K562 (cell line): ENCODE measurements around the gene PLEKHO1. TPM values are rescaled to one million over a fixed set of nuclear protein-coding genes. Genes with fewer than 3 reads are reported as not detected.
A peak's percentile ranks its signal among the peaks of the same experiment; 100 is the strongest.

ENCODE experiments used
- polyA plus RNA-seq, 8 experiments: library from polyadenylated mRNA; depleted of rRNA in 4 of 8; stranded (reverse) in 5 of 8; unstranded in 3 of 8; fragments of >200 nt; fragmentation: Nextera tagmentation in 2 of 8; fragmentation: Illumina TruSeq in 1 of 8; extraction: Ambion mirVana in 2 of 8; extraction: Trizol in 1 of 8; gene quantifications; 2 replicates each; pipeline versions ENCODE4 v1.2.1 to v1.2.3, GENCODE V29; 2011 to 2014; ENCODE audit warnings: inconsistent platforms in 1 of 8, missing spikeins in 1 of 8
- total RNA-seq, 7 experiments: library from RNA; depleted of rRNA in 6 of 7; stranded (reverse); fragments of >200 nt in 6 of 7; fragmentation: Illumina TruSeq in 2 of 7; extraction: Trizol in 2 of 7; gene quantifications; 2 replicates each; pipeline versions ENCODE4 v1.2.1 to v1.2.3, GENCODE V29; 2011 to 2021; ENCODE audit warnings: low replicate concordance in 1 of 7
- TF ChIP-seq, protein P1 (sequence below): fragments of 450-650 bp; IDR thresholded peaks from 2 replicates; pipeline ENCODE4 v1.6.1; 2016; ENCODE audit warnings: mild to moderate bottlenecking, moderate library complexity
- TF ChIP-seq, protein P2 (sequence below): fragments of 250-450 bp; sonication (Bioruptor Pico); IDR thresholded peaks from 2 replicates; pipeline ENCODE4 v1.6.1; 2021; ENCODE audit warnings: mild to moderate bottlenecking
- TF ChIP-seq, protein P3 (sequence below): fragments of 250-450 bp; sonication (Bioruptor Pico); IDR thresholded peaks from 2 replicates; pipeline ENCODE4 v1.5.0; 2021; ENCODE audit warnings: mild to moderate bottlenecking, borderline replicate concordance
- TF ChIP-seq, protein P4 (sequence below): sonication (generic); formaldehyde crosslinking; IDR thresholded peaks from 2 replicates; pipeline ENCODE4 v1.4.0; 2020; ENCODE audit warnings: mild to moderate bottlenecking, missing genetic modification reagents
- TF ChIP-seq, protein P5 (sequence below): fragments of 450-650 bp; IDR thresholded peaks from 2 replicates; pipeline ENCODE4 v1.6.1; 2016

Gene PLEKHO1
- total and polyA plus RNA-seq, 9 of the 15 experiments (the other 6 are each of a cell fraction or from before 2014, with no cell fraction given): 0.39 to 16.2 (median 9.6) TPM

DNA sequence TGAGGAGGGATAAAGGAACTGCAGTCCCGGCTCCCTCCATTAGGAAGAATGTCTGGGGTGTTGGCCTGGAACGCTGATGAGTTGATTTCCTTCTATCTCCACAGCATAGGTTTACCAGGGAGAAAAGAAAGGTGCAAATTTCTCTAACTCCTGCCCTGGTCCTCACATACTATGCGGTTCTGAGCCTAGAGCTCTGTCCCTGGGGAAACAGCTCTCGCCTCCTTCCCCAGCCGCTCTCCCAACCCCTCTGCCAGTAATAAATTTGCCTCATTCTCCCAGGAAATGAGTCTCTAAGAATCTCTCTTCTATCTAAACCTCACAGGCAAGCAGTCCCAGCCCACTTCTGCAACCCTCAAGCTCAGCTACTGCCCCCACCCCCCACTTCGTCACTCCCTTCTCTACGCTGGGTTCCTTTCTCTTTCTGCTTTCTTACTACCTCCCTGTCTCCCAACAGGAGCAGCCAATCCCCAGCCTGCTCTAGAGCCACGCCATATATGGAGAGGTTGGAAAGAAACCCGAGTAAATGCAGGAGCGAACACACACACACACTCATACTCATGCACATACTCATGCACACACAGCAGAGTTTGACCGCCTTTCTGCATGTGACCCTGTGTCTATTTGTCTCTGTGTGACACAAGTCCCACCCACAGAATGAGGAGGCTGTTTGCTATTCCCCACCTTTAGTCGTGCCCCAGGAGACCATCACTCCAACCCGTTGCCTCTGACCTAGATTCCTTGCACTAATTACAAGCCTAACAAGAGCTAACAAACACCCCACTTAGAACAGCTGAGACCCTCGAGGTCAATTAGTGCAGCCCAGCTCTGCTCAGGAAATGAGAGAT, 13.4 kb downstream of the PLEKHO1 start (continued):
- TF ChIP-seq, protein P1, sequence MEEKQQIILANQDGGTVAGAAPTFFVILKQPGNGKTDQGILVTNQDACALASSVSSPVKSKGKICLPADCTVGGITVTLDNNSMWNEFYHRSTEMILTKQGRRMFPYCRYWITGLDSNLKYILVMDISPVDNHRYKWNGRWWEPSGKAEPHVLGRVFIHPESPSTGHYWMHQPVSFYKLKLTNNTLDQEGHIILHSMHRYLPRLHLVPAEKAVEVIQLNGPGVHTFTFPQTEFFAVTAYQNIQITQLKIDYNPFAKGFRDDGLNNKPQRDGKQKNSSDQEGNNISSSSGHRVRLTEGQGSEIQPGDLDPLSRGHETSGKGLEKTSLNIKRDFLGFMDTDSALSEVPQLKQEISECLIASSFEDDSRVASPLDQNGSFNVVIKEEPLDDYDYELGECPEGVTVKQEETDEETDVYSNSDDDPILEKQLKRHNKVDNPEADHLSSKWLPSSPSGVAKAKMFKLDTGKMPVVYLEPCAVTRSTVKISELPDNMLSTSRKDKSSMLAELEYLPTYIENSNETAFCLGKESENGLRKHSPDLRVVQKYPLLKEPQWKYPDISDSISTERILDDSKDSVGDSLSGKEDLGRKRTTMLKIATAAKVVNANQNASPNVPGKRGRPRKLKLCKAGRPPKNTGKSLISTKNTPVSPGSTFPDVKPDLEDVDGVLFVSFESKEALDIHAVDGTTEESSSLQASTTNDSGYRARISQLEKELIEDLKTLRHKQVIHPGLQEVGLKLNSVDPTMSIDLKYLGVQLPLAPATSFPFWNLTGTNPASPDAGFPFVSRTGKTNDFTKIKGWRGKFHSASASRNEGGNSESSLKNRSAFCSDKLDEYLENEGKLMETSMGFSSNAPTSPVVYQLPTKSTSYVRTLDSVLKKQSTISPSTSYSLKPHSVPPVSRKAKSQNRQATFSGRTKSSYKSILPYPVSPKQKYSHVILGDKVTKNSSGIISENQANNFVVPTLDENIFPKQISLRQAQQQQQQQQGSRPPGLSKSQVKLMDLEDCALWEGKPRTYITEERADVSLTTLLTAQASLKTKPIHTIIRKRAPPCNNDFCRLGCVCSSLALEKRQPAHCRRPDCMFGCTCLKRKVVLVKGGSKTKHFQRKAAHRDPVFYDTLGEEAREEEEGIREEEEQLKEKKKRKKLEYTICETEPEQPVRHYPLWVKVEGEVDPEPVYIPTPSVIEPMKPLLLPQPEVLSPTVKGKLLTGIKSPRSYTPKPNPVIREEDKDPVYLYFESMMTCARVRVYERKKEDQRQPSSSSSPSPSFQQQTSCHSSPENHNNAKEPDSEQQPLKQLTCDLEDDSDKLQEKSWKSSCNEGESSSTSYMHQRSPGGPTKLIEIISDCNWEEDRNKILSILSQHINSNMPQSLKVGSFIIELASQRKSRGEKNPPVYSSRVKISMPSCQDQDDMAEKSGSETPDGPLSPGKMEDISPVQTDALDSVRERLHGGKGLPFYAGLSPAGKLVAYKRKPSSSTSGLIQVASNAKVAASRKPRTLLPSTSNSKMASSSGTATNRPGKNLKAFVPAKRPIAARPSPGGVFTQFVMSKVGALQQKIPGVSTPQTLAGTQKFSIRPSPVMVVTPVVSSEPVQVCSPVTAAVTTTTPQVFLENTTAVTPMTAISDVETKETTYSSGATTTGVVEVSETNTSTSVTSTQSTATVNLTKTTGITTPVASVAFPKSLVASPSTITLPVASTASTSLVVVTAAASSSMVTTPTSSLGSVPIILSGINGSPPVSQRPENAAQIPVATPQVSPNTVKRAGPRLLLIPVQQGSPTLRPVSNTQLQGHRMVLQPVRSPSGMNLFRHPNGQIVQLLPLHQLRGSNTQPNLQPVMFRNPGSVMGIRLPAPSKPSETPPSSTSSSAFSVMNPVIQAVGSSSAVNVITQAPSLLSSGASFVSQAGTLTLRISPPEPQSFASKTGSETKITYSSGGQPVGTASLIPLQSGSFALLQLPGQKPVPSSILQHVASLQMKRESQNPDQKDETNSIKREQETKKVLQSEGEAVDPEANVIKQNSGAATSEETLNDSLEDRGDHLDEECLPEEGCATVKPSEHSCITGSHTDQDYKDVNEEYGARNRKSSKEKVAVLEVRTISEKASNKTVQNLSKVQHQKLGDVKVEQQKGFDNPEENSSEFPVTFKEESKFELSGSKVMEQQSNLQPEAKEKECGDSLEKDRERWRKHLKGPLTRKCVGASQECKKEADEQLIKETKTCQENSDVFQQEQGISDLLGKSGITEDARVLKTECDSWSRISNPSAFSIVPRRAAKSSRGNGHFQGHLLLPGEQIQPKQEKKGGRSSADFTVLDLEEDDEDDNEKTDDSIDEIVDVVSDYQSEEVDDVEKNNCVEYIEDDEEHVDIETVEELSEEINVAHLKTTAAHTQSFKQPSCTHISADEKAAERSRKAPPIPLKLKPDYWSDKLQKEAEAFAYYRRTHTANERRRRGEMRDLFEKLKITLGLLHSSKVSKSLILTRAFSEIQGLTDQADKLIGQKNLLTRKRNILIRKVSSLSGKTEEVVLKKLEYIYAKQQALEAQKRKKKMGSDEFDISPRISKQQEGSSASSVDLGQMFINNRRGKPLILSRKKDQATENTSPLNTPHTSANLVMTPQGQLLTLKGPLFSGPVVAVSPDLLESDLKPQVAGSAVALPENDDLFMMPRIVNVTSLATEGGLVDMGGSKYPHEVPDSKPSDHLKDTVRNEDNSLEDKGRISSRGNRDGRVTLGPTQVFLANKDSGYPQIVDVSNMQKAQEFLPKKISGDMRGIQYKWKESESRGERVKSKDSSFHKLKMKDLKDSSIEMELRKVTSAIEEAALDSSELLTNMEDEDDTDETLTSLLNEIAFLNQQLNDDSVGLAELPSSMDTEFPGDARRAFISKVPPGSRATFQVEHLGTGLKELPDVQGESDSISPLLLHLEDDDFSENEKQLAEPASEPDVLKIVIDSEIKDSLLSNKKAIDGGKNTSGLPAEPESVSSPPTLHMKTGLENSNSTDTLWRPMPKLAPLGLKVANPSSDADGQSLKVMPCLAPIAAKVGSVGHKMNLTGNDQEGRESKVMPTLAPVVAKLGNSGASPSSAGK: peak; percentile 86
- TF ChIP-seq, protein P2, sequence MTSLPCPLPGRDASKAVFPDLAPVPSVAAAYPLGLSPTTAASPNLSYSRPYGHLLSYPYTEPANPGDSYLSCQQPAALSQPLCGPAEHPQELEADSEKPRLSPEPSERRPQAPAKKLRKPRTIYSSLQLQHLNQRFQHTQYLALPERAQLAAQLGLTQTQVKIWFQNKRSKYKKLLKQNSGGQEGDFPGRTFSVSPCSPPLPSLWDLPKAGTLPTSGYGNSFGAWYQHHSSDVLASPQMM (CRISPR knock-in tag): no peak
- TF ChIP-seq, protein P3, sequence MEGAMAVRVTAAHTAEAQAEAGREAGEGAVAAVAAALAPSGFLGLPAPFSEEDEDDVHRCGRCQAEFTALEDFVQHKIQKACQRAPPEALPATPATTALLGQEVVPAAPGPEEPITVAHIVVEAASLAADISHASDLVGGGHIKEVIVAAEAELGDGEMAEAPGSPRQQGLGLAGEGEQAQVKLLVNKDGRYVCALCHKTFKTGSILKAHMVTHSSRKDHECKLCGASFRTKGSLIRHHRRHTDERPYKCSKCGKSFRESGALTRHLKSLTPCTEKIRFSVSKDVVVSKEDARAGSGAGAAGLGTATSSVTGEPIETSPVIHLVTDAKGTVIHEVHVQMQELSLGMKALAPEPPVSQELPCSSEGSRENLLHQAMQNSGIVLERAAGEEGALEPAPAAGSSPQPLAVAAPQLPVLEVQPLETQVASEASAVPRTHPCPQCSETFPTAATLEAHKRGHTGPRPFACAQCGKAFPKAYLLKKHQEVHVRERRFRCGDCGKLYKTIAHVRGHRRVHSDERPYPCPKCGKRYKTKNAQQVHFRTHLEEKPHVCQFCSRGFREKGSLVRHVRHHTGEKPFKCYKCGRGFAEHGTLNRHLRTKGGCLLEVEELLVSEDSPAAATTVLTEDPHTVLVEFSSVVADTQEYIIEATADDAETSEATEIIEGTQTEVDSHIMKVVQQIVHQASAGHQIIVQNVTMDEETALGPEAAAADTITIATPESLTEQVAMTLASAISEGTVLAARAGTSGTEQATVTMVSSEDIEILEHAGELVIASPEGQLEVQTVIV (CRISPR knock-in tag): no peak
- TF ChIP-seq, protein P4, sequence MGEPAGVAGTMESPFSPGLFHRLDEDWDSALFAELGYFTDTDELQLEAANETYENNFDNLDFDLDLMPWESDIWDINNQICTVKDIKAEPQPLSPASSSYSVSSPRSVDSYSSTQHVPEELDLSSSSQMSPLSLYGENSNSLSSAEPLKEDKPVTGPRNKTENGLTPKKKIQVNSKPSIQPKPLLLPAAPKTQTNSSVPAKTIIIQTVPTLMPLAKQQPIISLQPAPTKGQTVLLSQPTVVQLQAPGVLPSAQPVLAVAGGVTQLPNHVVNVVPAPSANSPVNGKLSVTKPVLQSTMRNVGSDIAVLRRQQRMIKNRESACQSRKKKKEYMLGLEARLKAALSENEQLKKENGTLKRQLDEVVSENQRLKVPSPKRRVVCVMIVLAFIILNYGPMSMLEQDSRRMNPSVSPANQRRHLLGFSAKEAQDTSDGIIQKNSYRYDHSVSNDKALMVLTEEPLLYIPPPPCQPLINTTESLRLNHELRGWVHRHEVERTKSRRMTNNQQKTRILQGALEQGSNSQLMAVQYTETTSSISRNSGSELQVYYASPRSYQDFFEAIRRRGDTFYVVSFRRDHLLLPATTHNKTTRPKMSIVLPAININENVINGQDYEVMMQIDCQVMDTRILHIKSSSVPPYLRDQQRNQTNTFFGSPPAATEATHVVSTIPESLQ (CRISPR knock-in tag): no peak
- TF ChIP-seq, protein P5, sequence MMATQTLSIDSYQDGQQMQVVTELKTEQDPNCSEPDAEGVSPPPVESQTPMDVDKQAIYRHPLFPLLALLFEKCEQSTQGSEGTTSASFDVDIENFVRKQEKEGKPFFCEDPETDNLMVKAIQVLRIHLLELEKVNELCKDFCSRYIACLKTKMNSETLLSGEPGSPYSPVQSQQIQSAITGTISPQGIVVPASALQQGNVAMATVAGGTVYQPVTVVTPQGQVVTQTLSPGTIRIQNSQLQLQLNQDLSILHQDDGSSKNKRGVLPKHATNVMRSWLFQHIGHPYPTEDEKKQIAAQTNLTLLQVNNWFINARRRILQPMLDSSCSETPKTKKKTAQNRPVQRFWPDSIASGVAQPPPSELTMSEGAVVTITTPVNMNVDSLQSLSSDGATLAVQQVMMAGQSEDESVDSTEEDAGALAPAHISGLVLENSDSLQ: peak; percentile 68
